OCI-LY1 (cell line): Measurements from ENCODE around the gene CRADD.

Experiments
- EZH2 ChIP-seq: fragments of 200-600 bp; sonication (generic), shearing (Covaris generic); IDR thresholded peaks from 2 replicates; pipeline ENCODE4 v1.8.0; 2017; ENCODE audit warnings: borderline replicate concordance, mixed run types, mild to moderate bottlenecking, antibody characterized with exemption, low read length, moderate library complexity, mixed read lengths
- TF ChIP-seq, protein P1 (sequence below): fragments of 200-600 bp; sonication (generic), shearing (Covaris generic); IDR thresholded peaks from 2 replicates; pipeline ENCODE4 v1.5.1; 2017; ENCODE audit warnings: mild to moderate bottlenecking, antibody characterized with exemption, low read length, moderate library complexity, mixed read lengths

DNA sequence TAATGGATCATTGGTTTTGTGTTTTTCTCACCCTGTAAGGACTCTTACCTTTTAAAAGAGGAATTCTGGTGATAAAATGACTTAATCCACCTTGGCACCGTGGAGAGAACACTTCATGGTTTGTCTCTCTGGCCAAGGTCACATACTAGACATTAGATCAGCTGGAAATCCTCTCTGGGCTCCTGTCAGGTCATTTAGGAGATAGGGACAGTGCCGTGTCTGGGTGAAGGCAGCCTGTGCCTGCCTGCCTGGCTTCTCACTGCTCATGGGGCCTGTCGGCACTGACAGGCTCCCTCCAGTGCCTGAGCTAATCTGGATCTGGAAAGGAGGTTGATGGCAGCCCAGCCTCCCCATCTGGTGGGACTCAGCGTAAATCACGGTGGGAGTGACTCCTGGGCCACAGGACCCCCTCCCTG is 5.7 kb downstream of the CRADD start:
- TF ChIP-seq, protein P1, sequence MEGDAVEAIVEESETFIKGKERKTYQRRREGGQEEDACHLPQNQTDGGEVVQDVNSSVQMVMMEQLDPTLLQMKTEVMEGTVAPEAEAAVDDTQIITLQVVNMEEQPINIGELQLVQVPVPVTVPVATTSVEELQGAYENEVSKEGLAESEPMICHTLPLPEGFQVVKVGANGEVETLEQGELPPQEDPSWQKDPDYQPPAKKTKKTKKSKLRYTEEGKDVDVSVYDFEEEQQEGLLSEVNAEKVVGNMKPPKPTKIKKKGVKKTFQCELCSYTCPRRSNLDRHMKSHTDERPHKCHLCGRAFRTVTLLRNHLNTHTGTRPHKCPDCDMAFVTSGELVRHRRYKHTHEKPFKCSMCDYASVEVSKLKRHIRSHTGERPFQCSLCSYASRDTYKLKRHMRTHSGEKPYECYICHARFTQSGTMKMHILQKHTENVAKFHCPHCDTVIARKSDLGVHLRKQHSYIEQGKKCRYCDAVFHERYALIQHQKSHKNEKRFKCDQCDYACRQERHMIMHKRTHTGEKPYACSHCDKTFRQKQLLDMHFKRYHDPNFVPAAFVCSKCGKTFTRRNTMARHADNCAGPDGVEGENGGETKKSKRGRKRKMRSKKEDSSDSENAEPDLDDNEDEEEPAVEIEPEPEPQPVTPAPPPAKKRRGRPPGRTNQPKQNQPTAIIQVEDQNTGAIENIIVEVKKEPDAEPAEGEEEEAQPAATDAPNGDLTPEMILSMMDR: no peak
- TF ChIP-seq EZH2: no peak
